Natural killer cell (primary cell): ENCODE data around the gene COL19A1. TPM values are rescaled to one million over a fixed set of nuclear protein-coding genes. Genes with fewer than 3 reads are reported as not detected.

Experiments used
- ATAC-seq, 3 donors: fragments of 150-1000 bp in 2 of 3; fragments of 200-7000 bp in 1 of 3; cut with Tn5 transposase; 1 replicate in 1 of 3; 2 replicates in 2 of 3; pipeline ENCODE4 v1.10.0; 2021; ENCODE audit warnings: mild to moderate bottlenecking in 2 of 3, moderate library complexity in 2 of 3
- DNase-seq, 2 donors: peaks; one replicate each; pipeline versions ENCODE4 v3.0.0 to v3.0.0-alpha.2; 2013 to 2021; ENCODE audit warnings: mixed read lengths in 1 of 2
- H3K27ac ChIP-seq: one replicate; pipeline ENCODE4 v1.5.1; 2013; ENCODE audit warnings: mild to moderate bottlenecking, low read length
- H3K27me3 ChIP-seq: one replicate; pipeline ENCODE4 v1.6.1; 2013; ENCODE audit warnings: low read length; ENCODE audit not compliant: control insufficient read depth, insufficient read depth
- H3K36me3 ChIP-seq: one replicate; pipeline ENCODE4 v1.6.1; 2013; ENCODE audit warnings: low read length; ENCODE audit not compliant: control insufficient read depth, insufficient read depth
- H3K4me1 ChIP-seq: one replicate; pipeline ENCODE4 v1.6.1; 2013; ENCODE audit warnings: low read length; ENCODE audit not compliant: control insufficient read depth, insufficient read depth
- H3K4me3 ChIP-seq: one replicate; pipeline ENCODE4 v1.5.1; 2013; ENCODE audit warnings: low read length
- H3K9me3 ChIP-seq: one replicate; pipeline ENCODE4 v1.6.1; 2013; ENCODE audit warnings: low read length; ENCODE audit not compliant: control insufficient read depth, insufficient read depth
- H3K27ac Mint-ChIP-seq, 2 donors: one replicate each; pipeline ENCODE4 v1.8.0; 2022; ENCODE audit warnings: mild to moderate bottlenecking in 2 of 2, mixed read lengths in 2 of 2, moderate library complexity in 1 of 2
- H3K27me3 Mint-ChIP-seq, 2 donors: one replicate each; pipeline ENCODE4 v1.8.0; 2022; ENCODE audit warnings: low read depth in 2 of 2, mixed read lengths in 2 of 2
- H3K36me3 Mint-ChIP-seq: one replicate; pipeline ENCODE4 v1.8.0; 2022; ENCODE audit warnings: mixed read lengths
- H3K4me1 Mint-ChIP-seq, 2 donors: one replicate each; pipeline ENCODE4 v1.8.0; 2022; ENCODE audit warnings: mixed read lengths in 2 of 2
- H3K4me3 Mint-ChIP-seq: one replicate; pipeline ENCODE4 v1.8.0; 2022; ENCODE audit warnings: mild to moderate bottlenecking, moderate library complexity, mixed read lengths
- H3K9me3 Mint-ChIP-seq, 2 donors: one replicate each; pipeline ENCODE4 v1.8.0; 2022; ENCODE audit warnings: mixed read lengths in 2 of 2
- CTCF ChIP-seq: fragments of 200-600 bp; IDR thresholded peaks from one replicate; pipeline ENCODE4 v1.8.0; 2022; ENCODE audit warnings: antibody characterized with exemption
- WGBS: methylation state at CpG from one replicate; pipeline ENCODE4 v1.1.7; 2013; ENCODE audit warnings: missing lambda C conversion rate; ENCODE audit not compliant: insufficient coverage; 5-methylcytosine and 5-hydroxymethylcytosine counted together
- intact Hi-C: fragments of 100-400 bp; cut with micrococcal nuclease; formaldehyde crosslinking; loops from one replicate; pipeline ENCODE4 v1.14.2; 2022
- total RNA-seq, 4 donors: library from RNA; stranded (reverse); fragments of 120-200 nt in 1 of 4; gene quantifications; one replicate each; pipeline versions ENCODE4 v1.2.3 to v1.2.4, GENCODE V29; 2013 to 2022

The COL19A1 gene
- total RNA-seq, 3 donors from 2014 or later (not counting 1 experiment from before 2014, with no cell fraction given): 0.07 to 0.33 (median 0.18) TPM

- Histone ChIP-seq H3K36me3 (no peaks in the 10 kb centered on the region), H3K9me3 (no peaks in the 10 kb centered on the region), H3K27ac (no peak overlapping the region), H3K4me3 (no peak overlapping the region), H3K27me3 (no peaks in the 10 kb centered on the region), H3K4me1 (no peaks in the 10 kb centered on the region)
- WGBS: 84% methylated on average over 6 of the region's 7 CpGs
- intact Hi-C loops: no loop called here
- H3K27ac Mint-ChIP-seq: no peak overlapping the region
- no peak for ATAC-seq
- H3K4me1 Mint-ChIP-seq: no peaks in the 10 kb centered on the region
- H3K36me3 Mint-ChIP-seq: no peaks in the 10 kb centered on the region
- H3K4me3 Mint-ChIP-seq: no peak overlapping the region
- H3K27me3 Mint-ChIP-seq: peaks cover 0 to 3% of the 10 kb centered on the region in 2 donors
- no peak for TF ChIP-seq CTCF
- no peak for DNase-seq
- peaks cover 0 to 4% of the 10 kb centered on the region in 2 donors for H3K9me3 Mint-ChIP-seq
Measured at GRCh38 chr6:69937402-69938136, 71.2 kb downstream of the COL19A1 start.

GRCh38 chr6:69942485-69942884, 76.1 kb downstream of the COL19A1 start:
- Mint-ChIP-seq H3K36me3 (no peaks in the 10 kb centered on the region), H3K9me3 (peaks cover 4 to 5% of the 10 kb centered on the region in 2 donors), H3K27ac (no peak overlapping the region), H3K27me3 (no peaks in the 10 kb centered on the region), H3K4me3 (no peak overlapping the region), H3K4me1 (no peaks in the 10 kb centered on the region)
- intact Hi-C loops: no loop called here
- Histone ChIP-seq H3K27me3 (no peaks in the 10 kb centered on the region), H3K4me3 (no peak overlapping the region), H3K4me1 (no peaks in the 10 kb centered on the region), H3K27ac (no peak overlapping the region), H3K36me3 (no peaks in the 10 kb centered on the region), H3K9me3 (no peaks in the 10 kb centered on the region)
- no CpG with 5 or more reads among the region's 2 CpGs for WGBS
- DNase-seq (no peak), ATAC-seq (no peak)
- TF ChIP-seq CTCF: no peak

GRCh38 chr6:69945192-69945591, 78.8 kb downstream of the COL19A1 start:
- TF ChIP-seq CTCF: no peak
- Mint-ChIP-seq H3K4me1 (no peaks in the 10 kb centered on the region), H3K9me3 (peaks cover 4% of the 10 kb centered on the region in 2 donors), H3K36me3 (no peaks in the 10 kb centered on the region), H3K27me3 (no peaks in the 10 kb centered on the region), H3K4me3 (no peak overlapping the region), H3K27ac (no peak overlapping the region)
- intact Hi-C loops: no loop called here
- Histone ChIP-seq H3K4me1 (no peaks in the 10 kb centered on the region), H3K36me3 (no peaks in the 10 kb centered on the region), H3K4me3 (no peak overlapping the region), H3K9me3 (no peaks in the 10 kb centered on the region), H3K27ac (no peak overlapping the region), H3K27me3 (no peaks in the 10 kb centered on the region)
- DNase-seq (no peak), ATAC-seq (no peak)
- no CpG with 5 or more reads among the region's 1 CpG for WGBS
